OCI-LY1 (cell line): ENCODE measurements around the gene ARHGAP1.

ENCODE experiments used
- H2AFZ ChIP-seq: fragments of 200-600 bp; sonication (generic), shearing (Covaris generic); 2 replicates; pipeline ENCODE4 v1.6.0; 2014; ENCODE audit warnings: antibody characterized with exemption, mild to moderate bottlenecking, low read length
- H3F3A ChIP-seq: fragments of 200-600 bp; sonication (generic), shearing (Covaris generic); 2 replicates; pipeline ENCODE4 v1.6.0; 2014; ENCODE audit warnings: mild to moderate bottlenecking, antibody characterized with exemption, low read length, moderate library complexity; ENCODE audit not compliant: insufficient read depth
- H3K27ac ChIP-seq: fragments of 200-600 bp; sonication (generic); 2 replicates; pipeline ENCODE4 v1.5.1; 2014; ENCODE audit warnings: low read length, mixed run types, mild to moderate bottlenecking, low read depth; ENCODE audit not compliant: poor library complexity, severe bottlenecking
- H3K27me3 ChIP-seq: fragments of 200-600 bp; sonication (generic); 2 replicates; pipeline ENCODE4 v1.6.0; 2014; ENCODE audit warnings: antibody characterized with exemption, mild to moderate bottlenecking, low read length, moderate library complexity; ENCODE audit not compliant: insufficient read depth
- H3K36me3 ChIP-seq: fragments of 200-600 bp; sonication (generic); 2 replicates; pipeline ENCODE4 v1.6.1; 2014; ENCODE audit warnings: mild to moderate bottlenecking, antibody characterized with exemption, low read length, moderate library complexity, mixed read lengths; ENCODE audit not compliant: insufficient read depth
- H3K4me1 ChIP-seq: fragments of 200-600 bp; sonication (generic); 2 replicates; pipeline ENCODE4 v1.5.1; 2014; ENCODE audit warnings: mild to moderate bottlenecking, low read length, moderate library complexity; ENCODE audit not compliant: insufficient read depth, severe bottlenecking
- H3K4me2 ChIP-seq: fragments of 200-600 bp; sonication (generic), shearing (Covaris generic); 2 replicates; pipeline ENCODE4 v1.6.1; 2014; ENCODE audit warnings: low read length
- H3K4me3 ChIP-seq: fragments of 200-600 bp; sonication (generic); 2 replicates; pipeline ENCODE4 v1.5.1; 2014; ENCODE audit warnings: low read length, low read depth, mild to moderate bottlenecking, mixed read lengths; ENCODE audit not compliant: poor library complexity, severe bottlenecking
- H3K79me2 ChIP-seq: fragments of 200-600 bp; shearing (Covaris generic); 2 replicates; pipeline ENCODE4 v1.6.1; 2016; ENCODE audit warnings: mixed run types, low read length, mixed read lengths; ENCODE audit not compliant: insufficient read depth
- H3K9ac ChIP-seq: fragments of 200-600 bp; sonication (generic), shearing (Covaris generic); 2 replicates; pipeline ENCODE4 v1.6.1; 2014; ENCODE audit warnings: mild to moderate bottlenecking, low read length, mixed read lengths
- H3K9me2 ChIP-seq: fragments of 200-600 bp; sonication (generic), shearing (Covaris generic); 2 replicates; pipeline ENCODE4 v1.6.1; 2014; ENCODE audit warnings: low read depth, mild to moderate bottlenecking, low read length, mixed read lengths
- H3K9me3 ChIP-seq: fragments of 200-600 bp; shearing (Covaris generic); 2 replicates; pipeline ENCODE4 v1.6.1; 2014; ENCODE audit warnings: low read length, mixed read lengths
- H4K20me1 ChIP-seq: fragments of 200-600 bp; sonication (generic), shearing (Covaris generic); 2 replicates; pipeline ENCODE4 v1.6.0; 2016; ENCODE audit warnings: mild to moderate bottlenecking, low read length; ENCODE audit not compliant: insufficient read depth
- CTCF ChIP-seq: fragments of 200-600 bp; sonication (generic), shearing (Covaris generic); IDR thresholded peaks from 2 replicates; pipeline ENCODE4 v1.5.1; 2017; ENCODE audit warnings: mild to moderate bottlenecking, antibody characterized with exemption, low read length, moderate library complexity, mixed read lengths
- EZH2 ChIP-seq: fragments of 200-600 bp; sonication (generic), shearing (Covaris generic); IDR thresholded peaks from 2 replicates; pipeline ENCODE4 v1.8.0; 2017; ENCODE audit warnings: borderline replicate concordance, mixed run types, mild to moderate bottlenecking, antibody characterized with exemption, low read length, moderate library complexity, mixed read lengths

Gene ARHGAP1

GRCh38 chr11:46721286-46721685 is 20.9 kb upstream of the ARHGAP1 start:
- peaks cover 14% of the 10 kb centered on the region for H3K4me1 ChIP-seq
- no peaks in the 10 kb centered on the region for H3K79me2 ChIP-seq
- no peaks in the 10 kb centered on the region for H3K9me2 ChIP-seq
- no peak overlapping the region for H3K4me2 ChIP-seq
- H3K9ac ChIP-seq = no peak overlapping the region
- no peaks in the 10 kb centered on the region for H3F3A ChIP-seq
- no peaks in the 10 kb centered on the region for H3K27me3 ChIP-seq
- no peak overlapping the region for H3K4me3 ChIP-seq
- H4K20me1 ChIP-seq = no peaks in the 10 kb centered on the region
- no peaks in the 10 kb centered on the region for H3K36me3 ChIP-seq
- no peaks in the 10 kb centered on the region for H3K9me3 ChIP-seq
- no peak overlapping the region for H3K27ac ChIP-seq
- H2AFZ ChIP-seq = no peak overlapping the region
- no peak for TF ChIP-seq EZH2
- no peak for TF ChIP-seq CTCF

- H3K9ac ChIP-seq = no peak overlapping the region
- H3K9me3 ChIP-seq = no peaks in the 10 kb centered on the region
- H3K36me3 ChIP-seq = no peaks in the 10 kb centered on the region
- H3K79me2 ChIP-seq = no peaks in the 10 kb centered on the region
- TF ChIP-seq EZH2 = no peak
- no peak for TF ChIP-seq CTCF
- H3F3A ChIP-seq = no peaks in the 10 kb centered on the region
- H3K4me2 ChIP-seq = no peak overlapping the region
- peaks cover 14% of the 10 kb centered on the region for H3K4me1 ChIP-seq
- H3K4me3 ChIP-seq = no peak overlapping the region
- H3K27ac ChIP-seq = no peak overlapping the region
- H3K27me3 ChIP-seq = no peaks in the 10 kb centered on the region
- H4K20me1 ChIP-seq = no peaks in the 10 kb centered on the region
- H2AFZ ChIP-seq = no peak overlapping the region
- H3K9me2 ChIP-seq = no peaks in the 10 kb centered on the region
These were observed 19.3 kb upstream of the ARHGAP1 start for GRCh38 chr11:46719543-46720218.

DNA sequence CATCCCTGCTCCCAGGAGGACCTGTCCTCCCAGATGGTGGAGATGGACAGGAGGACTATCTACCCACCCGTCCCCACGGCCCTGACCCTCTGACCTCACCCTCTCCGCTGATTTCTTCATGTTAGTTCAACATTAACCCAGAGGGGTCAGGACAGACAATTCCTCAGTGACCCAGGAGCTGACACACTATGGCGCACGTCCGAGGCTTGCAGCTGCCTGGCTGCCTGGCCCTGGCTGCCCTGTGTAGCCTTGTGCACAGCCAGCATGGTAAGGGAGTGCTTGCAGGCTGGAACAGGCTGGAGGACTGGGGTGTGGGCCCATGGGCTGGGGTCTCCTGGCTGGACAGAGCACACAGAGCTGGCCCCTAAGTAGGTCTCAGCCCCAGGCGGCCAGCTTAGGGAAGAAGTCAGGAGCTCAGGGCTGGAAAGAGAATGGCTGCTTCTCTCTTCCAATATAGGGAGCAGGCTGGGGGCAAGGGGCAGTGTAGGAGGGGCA is 18.7 kb upstream of the ARHGAP1 start, which contains the start of gene F2:
Gene F2 (plus strand): TSS at position 166 of the 495 bp plus-strand sequence. CDS start 23 bp downstream, at position 189.
- Histone ChIP-seq H3K36me3 (no peaks in the 10 kb centered on the region), H3K27me3 (no peaks in the 10 kb centered on the region), H3K4me1 (peaks cover 12% of the 10 kb centered on the region), H4K20me1 (no peaks in the 10 kb centered on the region), H3F3A (no peaks in the 10 kb centered on the region), H3K9ac (no peak within 1 kb of the TSS), H3K27ac (no peak within 1 kb of the TSS), H3K9me3 (no peaks in the 10 kb centered on the region), H3K4me2 (no peak within 1 kb of the TSS), H3K9me2 (no peaks in the 10 kb centered on the region), H3K4me3 (no peak within 1 kb of the TSS), H2AFZ (no peak within 1 kb of the TSS), H3K79me2 (no peaks in the 10 kb centered on the region)
- TF ChIP-seq EZH2 (no peak), CTCF (no peak)
